WTC11 (cell line): ENCODE measurements around the gene SND1. TPM values are rescaled to one million over a fixed set of nuclear protein-coding genes. Genes with fewer than 3 reads are reported as not detected.

Experiments used
- ATAC-seq: fragments of 200-7000 bp; cut with Tn5 transposase; 2 replicates; pipeline ENCODE4 v1.10.0; 2021; ENCODE audit warnings: mild to moderate bottlenecking, moderate library complexity
- CTCF ChIA-PET: fragments of 300-600 bp; sonication (Branson Sonifier 250); formaldehyde crosslinking; loops from one replicate; lab custom pipeline; 2021; ENCODE audit warnings: antibody characterized with exemption; lab: Charles Lee
- POLR2A ChIA-PET: fragments of 350-600 bp; sonication (Branson Sonifier 250); formaldehyde crosslinking; loops from one replicate; lab custom pipeline; 2021; ENCODE audit warnings: antibody characterized with exemption; lab: Charles Lee
- DNase-seq: peaks from one replicate; pipeline ENCODE4 v3.0.0; 2021; ENCODE audit warnings: low spot score
- H3K27ac Mint-ChIP-seq: 2 replicates; pipeline ENCODE4 v1.8.0; 2021; ENCODE audit warnings: mixed read lengths
- H3K27me3 Mint-ChIP-seq: 2 replicates; pipeline ENCODE4 v1.8.0; 2021; ENCODE audit warnings: low read depth, mild to moderate bottlenecking, moderate library complexity, mixed read lengths
- H3K36me3 Mint-ChIP-seq: 2 replicates; pipeline ENCODE4 v1.8.0; 2021; ENCODE audit warnings: mixed read lengths
- H3K4me1 Mint-ChIP-seq: 2 replicates; pipeline ENCODE4 v1.8.0; 2022; ENCODE audit warnings: mixed read lengths
- H3K4me3 Mint-ChIP-seq: 2 replicates; pipeline ENCODE4 v1.8.0; 2021; ENCODE audit warnings: mild to moderate bottlenecking, moderate library complexity, mixed read lengths
- H3K9me3 Mint-ChIP-seq: 2 replicates; pipeline ENCODE4 v1.8.0; 2021; ENCODE audit warnings: mixed read lengths
- ATF1 ChIP-seq: sonication (generic); formaldehyde crosslinking; IDR thresholded peaks from 2 replicates; pipeline ENCODE4 v1.8.1; 2023; ENCODE audit warnings: mild to moderate bottlenecking, moderate library complexity, missing genetic modification reagents
- ATF2 ChIP-seq: sonication (generic); formaldehyde crosslinking; IDR thresholded peaks from 2 replicates; pipeline ENCODE4 v1.8.1; 2022; ENCODE audit warnings: low read depth, missing genetic modification reagents, borderline replicate concordance
- E2F1 ChIP-seq: sonication (generic); formaldehyde crosslinking; IDR thresholded peaks from 2 replicates; pipeline ENCODE4 v1.8.0; 2022; ENCODE audit warnings: mild to moderate bottlenecking, missing genetic modification reagents
- ELF4 ChIP-seq: sonication (generic); formaldehyde crosslinking; IDR thresholded peaks from 2 replicates; pipeline ENCODE4 v1.8.1; 2022; ENCODE audit warnings: low read depth, mild to moderate bottlenecking, moderate library complexity, missing genetic modification reagents
- FOXJ3 ChIP-seq: sonication (generic); formaldehyde crosslinking; IDR thresholded peaks from 2 replicates; pipeline ENCODE4 v1.9.0; 2021; ENCODE audit warnings: missing genetic modification reagents, mild to moderate bottlenecking, borderline replicate concordance
- GRHL2 ChIP-seq: fragments of 250-450 bp; sonication (Bioruptor Pico); IDR thresholded peaks from 2 replicates; pipeline ENCODE4 v1.8.0; 2022; ENCODE audit warnings: mild to moderate bottlenecking, moderate library complexity; ENCODE audit not compliant: insufficient replicate concordance, severe bottlenecking
- HMGXB4 ChIP-seq: sonication (generic); formaldehyde crosslinking; IDR thresholded peaks from 2 replicates; pipeline ENCODE4 v1.8.1; 2023; ENCODE audit warnings: mild to moderate bottlenecking, moderate library complexity, missing genetic modification reagents
- IRF2 ChIP-seq: sonication (generic); formaldehyde crosslinking; IDR thresholded peaks from 2 replicates; pipeline ENCODE4 v1.8.0; 2022; ENCODE audit warnings: low read depth, missing genetic modification reagents, borderline replicate concordance
- JAZF1 ChIP-seq: fragments of 250-450 bp; sonication (Bioruptor Pico); IDR thresholded peaks from 2 replicates; pipeline ENCODE4 v1.9.0; 2021; ENCODE audit warnings: moderate library complexity, mild to moderate bottlenecking, inconsistent platforms
- JUN ChIP-seq: sonication (generic); formaldehyde crosslinking; IDR thresholded peaks from 2 replicates; pipeline ENCODE4 v1.8.0; 2023; ENCODE audit warnings: mild to moderate bottlenecking, missing genetic modification reagents
- KAT7 ChIP-seq: sonication (generic); formaldehyde crosslinking; IDR thresholded peaks from 2 replicates; pipeline ENCODE4 v1.8.1; 2023; ENCODE audit warnings: missing genetic modification reagents, mild to moderate bottlenecking, borderline replicate concordance
- MAX ChIP-seq: sonication (generic); formaldehyde crosslinking; IDR thresholded peaks from 2 replicates; pipeline ENCODE4 v1.8.0; 2022; ENCODE audit warnings: mild to moderate bottlenecking, missing genetic modification reagents
- NFE2L1 ChIP-seq: sonication (generic); formaldehyde crosslinking; IDR thresholded peaks from 2 replicates; pipeline ENCODE4 v1.8.1; 2023; ENCODE audit warnings: missing genetic modification reagents
- NR2C2 ChIP-seq: sonication (generic); formaldehyde crosslinking; IDR thresholded peaks from 2 replicates; pipeline ENCODE4 v1.8.0; 2022; ENCODE audit warnings: mild to moderate bottlenecking, missing genetic modification reagents
- SP1 ChIP-seq: sonication (generic); formaldehyde crosslinking; conservative IDR thresholded peaks from 2 replicates; pipeline ENCODE4 v1.8.1; 2022; ENCODE audit warnings: missing genetic modification reagents
- TCF7 ChIP-seq: sonication (generic); formaldehyde crosslinking; IDR thresholded peaks from 2 replicates; pipeline ENCODE4 v1.8.0; 2022; ENCODE audit warnings: mild to moderate bottlenecking, low read depth, missing genetic modification reagents, moderate library complexity
- USF2 ChIP-seq: sonication (generic); formaldehyde crosslinking; IDR thresholded peaks from 2 replicates; pipeline ENCODE4 v1.8.1; 2023; ENCODE audit warnings: mild to moderate bottlenecking, missing genetic modification reagents, moderate library complexity
- ZNF219 ChIP-seq: sonication (generic); formaldehyde crosslinking; IDR thresholded peaks from 2 replicates; pipeline ENCODE4 v1.8.0; 2023; ENCODE audit warnings: missing genetic modification reagents, mild to moderate bottlenecking, borderline replicate concordance
- ZNF232 ChIP-seq: sonication (generic); formaldehyde crosslinking; IDR thresholded peaks from 2 replicates; pipeline ENCODE4 v1.8.0; 2022; ENCODE audit warnings: mild to moderate bottlenecking, missing genetic modification reagents
- ZNF317 ChIP-seq: sonication (generic); formaldehyde crosslinking; IDR thresholded peaks from 2 replicates; pipeline ENCODE4 v1.8.1; 2023; ENCODE audit warnings: low read depth, mild to moderate bottlenecking, moderate library complexity, missing genetic modification reagents, borderline replicate concordance
- ZNF416 ChIP-seq: fragments of 250-450 bp; sonication (Bioruptor Pico); IDR thresholded peaks from 2 replicates; pipeline ENCODE4 v1.9.0; 2021; ENCODE audit warnings: mild to moderate bottlenecking, inconsistent platforms
- ZSCAN18 ChIP-seq: fragments of 250-450 bp; sonication (Bioruptor Pico); IDR thresholded peaks from 2 replicates; pipeline ENCODE4 v2.1.2; 2022; ENCODE audit warnings: mild to moderate bottlenecking, moderate library complexity
- total RNA-seq: library from RNA; stranded (reverse); gene quantifications from 3 replicates; pipeline ENCODE4 v1.2.3, GENCODE V29; 2021
- TF ChIP-seq, protein P1 (sequence below): fragments of 250-450 bp; sonication (Bioruptor Pico); IDR thresholded peaks from 2 replicates; pipeline ENCODE4 v1.9.0; 2021; ENCODE audit warnings: moderate library complexity, mild to moderate bottlenecking, inconsistent platforms, borderline replicate concordance
- TF ChIP-seq, protein P2 (sequence below): sonication (generic); formaldehyde crosslinking; conservative IDR thresholded peaks from 2 replicates; pipeline ENCODE4 v1.8.1; 2022; ENCODE audit warnings: mild to moderate bottlenecking, missing genetic modification reagents
- TF ChIP-seq, protein P3 (sequence below): fragments of 250-450 bp; sonication (Bioruptor Pico); IDR thresholded peaks from 2 replicates; pipeline ENCODE4 v1.9.0; 2021; ENCODE audit warnings: mild to moderate bottlenecking, borderline replicate concordance

SND1 gene
- total RNA-seq, 1 experiment from 2014 or later = 261 TPM

DNA sequence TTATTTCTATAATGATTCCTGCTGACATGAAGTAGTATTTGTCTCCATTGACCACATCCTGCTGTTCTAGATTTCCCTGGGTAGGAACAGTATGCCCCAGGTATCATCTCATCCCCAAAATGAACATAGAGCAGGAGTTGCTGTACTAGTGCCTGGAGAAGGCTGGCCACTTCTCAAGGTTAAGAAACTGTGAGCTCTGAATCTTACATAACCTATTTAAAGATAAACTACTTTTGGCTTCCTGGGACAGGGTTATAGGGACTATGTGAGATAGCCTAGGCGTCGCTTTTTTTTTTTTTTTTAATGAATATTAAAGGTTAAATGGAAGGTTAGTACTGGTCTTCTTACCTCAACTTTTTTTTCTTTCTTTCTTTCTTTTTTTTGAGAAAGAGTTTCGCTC lies 276.2 kb downstream of the SND1 start (continued):
- no peak for TF ChIP-seq ZSCAN18 (CRISPR knock-in tag)
- TF ChIP-seq NFE2L1 (CRISPR knock-in tag) = no peak
- TF ChIP-seq KAT7 (CRISPR knock-in tag) = no peak
- TF ChIP-seq ZNF232 (CRISPR knock-in tag) = no peak
- no peak for TF ChIP-seq ZNF219 (CRISPR knock-in tag)
- TF ChIP-seq NR2C2 = no peak
- no peak for TF ChIP-seq SP1 (CRISPR knock-in tag)
- no peak for TF ChIP-seq JUN
- TF ChIP-seq, all 79 proteins: peak for 0

- no peak for DNase-seq
- Mint-ChIP-seq H3K4me3 (no peak overlapping the region), H3K4me1 (peaks cover 31% of the 10 kb centered on the region), H3K27me3 (no peaks in the 10 kb centered on the region), H3K36me3 (peaks cover 29% of the 10 kb centered on the region), H3K27ac (no peak overlapping the region), H3K9me3 (no peaks in the 10 kb centered on the region; the same call in 1 of the 2 replicates)
- POLR2A ChIA-PET = no interaction called here
- ATAC-seq = no peak
- CTCF ChIA-PET = interaction anchor here (0.9 to 1.1 kb wide), 2 partner anchors 136 to 187 kb away, joined by 3 to 4 read pairs; no protein-coding TSS in a partner anchor
- no peak for TF ChIP-seq MAX (CRISPR knock-in tag)
- TF ChIP-seq TCF7 (CRISPR knock-in tag) = no peak
- TF ChIP-seq E2F1 (CRISPR knock-in tag) = no peak
- TF ChIP-seq, protein P1, sequence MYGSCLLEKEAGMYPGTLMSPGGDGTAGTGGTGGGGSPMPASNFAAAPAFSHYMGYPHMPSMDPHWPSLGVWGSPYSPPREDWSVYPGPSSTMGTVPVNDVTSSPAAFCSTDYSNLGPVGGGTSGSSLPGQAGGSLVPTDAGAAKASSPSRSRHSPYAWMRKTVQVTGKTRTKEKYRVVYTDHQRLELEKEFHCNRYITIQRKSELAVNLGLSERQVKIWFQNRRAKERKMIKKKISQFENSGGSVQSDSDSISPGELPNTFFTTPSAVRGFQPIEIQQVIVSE (CRISPR knock-in tag) = no peak
- TF ChIP-seq ELF4 (CRISPR knock-in tag) = no peak
- TF ChIP-seq, protein P2, sequence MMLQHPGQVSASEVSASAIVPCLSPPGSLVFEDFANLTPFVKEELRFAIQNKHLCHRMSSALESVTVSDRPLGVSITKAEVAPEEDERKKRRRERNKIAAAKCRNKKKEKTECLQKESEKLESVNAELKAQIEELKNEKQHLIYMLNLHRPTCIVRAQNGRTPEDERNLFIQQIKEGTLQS (CRISPR knock-in tag) = no peak
- TF ChIP-seq ATF1 = no peak
- TF ChIP-seq FOXJ3 (CRISPR knock-in tag) = no peak
- TF ChIP-seq HMGXB4 (CRISPR knock-in tag) = no peak
- TF ChIP-seq ZNF317 = no peak
- TF ChIP-seq ZNF416 (CRISPR knock-in tag) = no peak
- TF ChIP-seq JAZF1 (CRISPR knock-in tag) = no peak
- TF ChIP-seq USF2 (CRISPR knock-in tag) = no peak
- TF ChIP-seq ATF2 (CRISPR knock-in tag) = no peak
- no peak for TF ChIP-seq GRHL2 (CRISPR knock-in tag)
- no peak for TF ChIP-seq IRF2 (CRISPR knock-in tag)
- TF ChIP-seq, protein P3, sequence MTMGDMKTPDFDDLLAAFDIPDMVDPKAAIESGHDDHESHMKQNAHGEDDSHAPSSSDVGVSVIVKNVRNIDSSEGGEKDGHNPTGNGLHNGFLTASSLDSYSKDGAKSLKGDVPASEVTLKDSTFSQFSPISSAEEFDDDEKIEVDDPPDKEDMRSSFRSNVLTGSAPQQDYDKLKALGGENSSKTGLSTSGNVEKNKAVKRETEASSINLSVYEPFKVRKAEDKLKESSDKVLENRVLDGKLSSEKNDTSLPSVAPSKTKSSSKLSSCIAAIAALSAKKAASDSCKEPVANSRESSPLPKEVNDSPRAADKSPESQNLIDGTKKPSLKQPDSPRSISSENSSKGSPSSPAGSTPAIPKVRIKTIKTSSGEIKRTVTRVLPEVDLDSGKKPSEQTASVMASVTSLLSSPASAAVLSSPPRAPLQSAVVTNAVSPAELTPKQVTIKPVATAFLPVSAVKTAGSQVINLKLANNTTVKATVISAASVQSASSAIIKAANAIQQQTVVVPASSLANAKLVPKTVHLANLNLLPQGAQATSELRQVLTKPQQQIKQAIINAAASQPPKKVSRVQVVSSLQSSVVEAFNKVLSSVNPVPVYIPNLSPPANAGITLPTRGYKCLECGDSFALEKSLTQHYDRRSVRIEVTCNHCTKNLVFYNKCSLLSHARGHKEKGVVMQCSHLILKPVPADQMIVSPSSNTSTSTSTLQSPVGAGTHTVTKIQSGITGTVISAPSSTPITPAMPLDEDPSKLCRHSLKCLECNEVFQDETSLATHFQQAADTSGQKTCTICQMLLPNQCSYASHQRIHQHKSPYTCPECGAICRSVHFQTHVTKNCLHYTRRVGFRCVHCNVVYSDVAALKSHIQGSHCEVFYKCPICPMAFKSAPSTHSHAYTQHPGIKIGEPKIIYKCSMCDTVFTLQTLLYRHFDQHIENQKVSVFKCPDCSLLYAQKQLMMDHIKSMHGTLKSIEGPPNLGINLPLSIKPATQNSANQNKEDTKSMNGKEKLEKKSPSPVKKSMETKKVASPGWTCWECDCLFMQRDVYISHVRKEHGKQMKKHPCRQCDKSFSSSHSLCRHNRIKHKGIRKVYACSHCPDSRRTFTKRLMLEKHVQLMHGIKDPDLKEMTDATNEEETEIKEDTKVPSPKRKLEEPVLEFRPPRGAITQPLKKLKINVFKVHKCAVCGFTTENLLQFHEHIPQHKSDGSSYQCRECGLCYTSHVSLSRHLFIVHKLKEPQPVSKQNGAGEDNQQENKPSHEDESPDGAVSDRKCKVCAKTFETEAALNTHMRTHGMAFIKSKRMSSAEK = no peak
Observed at GRCh38 chr7:127928852-127929251, 276.9 kb downstream of the SND1 start.
